Stimulated activated CD4-positive, alpha-beta T cell treated with anti-CD3 and anti-CD28 coated beads, TNF-alpha, amount 100 ng/mL, for 24 hours (primary cell): ENCODE measurements around the gene FAM118B.

ENCODE experiments used
- DNase-seq, 3 experiments: peaks; one replicate each; pipeline ENCODE4 v3.0.0-alpha.2; 2020; ENCODE audit warnings: low read depth in 3 of 3

Gene FAM118B

GRCh38 chr11:126310200-126310991 is 98.8 kb downstream of the FAM118B start:
- peak; percentile 24 to 51 (median 27) for DNase-seq

- no peak for DNase-seq
Measured at GRCh38 chr11:126310992-126311310, 99.4 kb downstream of the FAM118B start.

DNA sequence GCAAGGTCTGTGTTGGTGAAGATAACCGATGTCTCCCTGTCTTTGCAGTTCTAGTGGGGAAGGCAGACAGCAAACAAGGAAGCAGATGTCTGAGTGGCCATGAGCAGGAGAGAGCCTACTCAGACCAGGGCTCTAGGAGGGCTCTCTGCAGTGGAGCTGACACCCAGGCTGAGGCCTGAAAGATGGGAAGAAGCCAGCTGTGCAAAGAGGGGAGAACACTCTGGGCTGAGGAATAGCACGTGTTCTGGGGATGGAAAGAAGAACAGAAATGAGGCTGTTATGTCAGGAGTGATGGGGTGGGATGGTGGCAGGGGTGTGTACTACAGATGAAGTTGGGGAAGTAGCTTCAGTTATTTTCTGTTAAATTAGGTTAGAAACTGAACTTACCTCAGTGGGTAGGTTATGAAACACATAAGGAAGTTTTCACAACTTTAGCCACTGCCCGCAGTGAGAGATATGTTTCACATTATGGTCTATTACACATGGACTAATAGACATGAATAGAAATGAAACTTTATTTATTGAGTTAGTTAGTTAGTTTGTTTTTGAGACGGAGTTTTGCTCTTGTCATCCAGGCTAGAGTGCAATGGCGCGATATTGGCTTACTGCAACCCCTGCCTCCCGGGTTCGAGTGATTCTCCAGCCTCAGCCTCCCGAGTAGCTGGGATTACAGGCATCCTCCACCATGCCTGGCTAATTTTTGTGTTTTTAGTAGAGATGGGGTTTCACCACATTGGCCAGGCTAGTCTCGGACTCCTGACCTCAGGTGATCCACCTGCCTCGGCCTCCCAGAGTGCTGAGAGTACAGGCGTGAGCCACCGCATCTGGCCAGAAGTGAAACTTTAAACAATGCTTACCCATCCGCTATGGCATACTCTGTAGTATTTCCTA is 100.1 kb downstream of the FAM118B start:
- no peak for DNase-seq
